Measurements from ENCODE around the gene AKAP8L. TPM values are rescaled to one million over a fixed set of nuclear protein-coding genes. Genes with fewer than 3 reads are reported as not detected.
"Not testable (repeated sequence)": the region's sequence is repeated elsewhere in the genome, so short reads cannot be mapped to it uniquely, and the experiment has no call there.

Gene AKAP8L
- polyA plus RNA-seq, 4 donors = 40.4 to 134 (median 80.9) TPM

DNA sequence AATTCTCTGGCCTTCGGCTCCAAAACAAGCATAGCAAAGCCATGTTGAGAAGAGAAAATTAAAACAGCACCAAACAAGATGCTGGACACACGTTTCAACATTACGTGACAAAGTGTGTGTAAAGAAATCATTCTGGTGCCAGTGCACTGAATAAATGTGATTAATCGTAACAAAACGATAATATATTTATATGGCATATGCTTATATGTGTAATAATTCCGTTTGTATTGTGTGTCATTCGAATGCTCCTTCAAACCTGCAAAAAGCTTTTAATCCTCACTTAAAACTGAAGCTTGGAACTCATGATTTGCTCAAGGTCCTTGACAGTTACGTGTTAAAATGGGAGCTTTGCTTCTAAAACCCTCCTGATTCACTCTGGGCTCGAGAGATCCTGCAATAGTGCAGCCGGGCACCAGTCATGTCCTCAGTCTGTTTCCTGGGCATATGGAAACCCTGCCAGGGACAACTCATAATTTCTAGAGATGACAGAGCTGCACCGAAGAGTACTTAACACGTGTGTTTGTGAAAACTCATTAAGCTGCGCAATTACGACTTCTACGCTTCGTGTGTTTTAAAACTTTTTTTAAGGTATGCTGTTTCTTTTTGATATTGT lies 731 bp upstream of the AKAP8L start:
- peaks cover 0 to 8% of the 10 kb centered on the region in 2 donors for H3K9me3 ChIP-seq (ENCODE audit: control insufficient read depth in 2 of 2, insufficient read depth in 1 of 2, low read depth in 1 of 2, low read length in 1 of 2)
- H3K4me3 ChIP-seq (ENCODE audit: low read depth in 1 of 3, low read length in 3 of 3) = peak overlapping the region in 2 of 3 donors; percentile 36 to 43
- H3K4me1 ChIP-seq (ENCODE audit: control insufficient read depth in 3 of 3, insufficient read depth in 2 of 3, low read depth in 1 of 3, low read length in 2 of 3) = peaks cover 1 to 15% (median 7%) of the 10 kb centered on the region in 3 donors
- H3K27ac ChIP-seq (ENCODE audit: low read depth in 1 of 3, low read length in 2 of 3) = no peak overlapping the region
- FAIRE-seq (no peak), DNase-seq (no peak)
- peaks cover 9 to 48% (median 11%) of the 10 kb centered on the region in 3 donors for H3K36me3 ChIP-seq (ENCODE audit: control insufficient read depth in 3 of 3, insufficient read depth in 2 of 3, low read depth in 1 of 3, low read length in 3 of 3)
- no peaks in the 10 kb centered on the region for H3K27me3 ChIP-seq (ENCODE audit: control insufficient read depth in 3 of 3, insufficient read depth in 3 of 3, low read length in 3 of 3)
- WGBS, 3 donors = 29 to 36% (median 30%) methylated on average over 16 of the region's 16 CpGs

- DNase-seq = no peak
- Histone ChIP-seq H3K4me3 (ENCODE audit: low read depth in 1 of 3, low read length in 3 of 3) (peak overlapping the region; percentile 86 to 99 (median 92)), H3K36me3 (ENCODE audit: control insufficient read depth in 3 of 3, insufficient read depth in 2 of 3, low read depth in 1 of 3, low read length in 3 of 3) (peaks cover under 1 to 36% (median 2%) of the 10 kb centered on the region in 3 donors), H3K4me1 (ENCODE audit: control insufficient read depth in 3 of 3, insufficient read depth in 2 of 3, low read depth in 1 of 3, low read length in 2 of 3) (peaks cover 1 to 15% (median 10%) of the 10 kb centered on the region in 3 donors), H3K27me3 (ENCODE audit: control insufficient read depth in 3 of 3, insufficient read depth in 3 of 3, low read length in 3 of 3) (no peaks in the 10 kb centered on the region), H3K9me3 (ENCODE audit: control insufficient read depth in 2 of 2, insufficient read depth in 1 of 2, low read depth in 1 of 2, low read length in 1 of 2) (peaks cover 0 to 3% of the 10 kb centered on the region in 2 donors), H3K27ac (ENCODE audit: low read depth in 1 of 3, low read length in 2 of 3) (peak overlapping the region; percentile 57 to 84 (median 83))
- WGBS, 3 donors = 0 to 1% (median 0%) methylated on average over 16 of the region's 16 CpGs
- FAIRE-seq = no peak
These were observed 583 bp downstream of the AKAP8L start for GRCh38 chr19:15418231-15418578.

DNA sequence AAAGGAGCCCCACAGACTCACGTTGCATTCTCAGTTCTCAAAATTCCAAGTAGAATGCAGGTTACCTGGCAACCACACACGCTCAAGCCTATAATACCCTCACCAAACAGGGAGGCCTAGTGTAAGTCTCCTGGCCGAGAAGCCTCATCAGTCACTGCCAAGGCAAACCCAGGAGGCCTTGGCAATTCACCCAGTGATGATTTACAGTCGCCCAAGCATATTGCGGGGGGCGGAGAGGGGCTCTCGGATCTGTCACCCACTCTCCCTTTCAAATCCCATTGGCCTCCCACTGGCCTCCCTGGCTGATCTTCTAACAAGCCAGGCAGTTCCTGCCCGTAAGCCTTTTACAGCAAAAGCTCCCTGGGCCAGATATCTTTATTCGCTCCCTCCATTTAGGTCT lies 1.1 kb downstream of the AKAP8L start:
- 9 to 15% (median 9%) methylated on average over 9 of the region's 9 CpGs for WGBS, 3 donors
- DNase-seq (peak; percentile 5 to 34), FAIRE-seq (no peak)
- Histone ChIP-seq H3K4me3 (ENCODE audit: low read depth in 1 of 3, low read length in 3 of 3) (peak overlapping the region; percentile 86 to 99 (median 92)), H3K27me3 (ENCODE audit: control insufficient read depth in 3 of 3, insufficient read depth in 3 of 3, low read length in 3 of 3) (no peaks in the 10 kb centered on the region), H3K27ac (ENCODE audit: low read depth in 1 of 3, low read length in 2 of 3) (peak overlapping the region in 1 of 3 donors; percentile 84), H3K9me3 (ENCODE audit: control insufficient read depth in 2 of 2, insufficient read depth in 1 of 2, low read depth in 1 of 2, low read length in 1 of 2) (no peaks in the 10 kb centered on the region), H3K36me3 (ENCODE audit: control insufficient read depth in 3 of 3, insufficient read depth in 2 of 3, low read depth in 1 of 3, low read length in 3 of 3) (peaks cover 0 to 31% (median 2%) of the 10 kb centered on the region in 3 donors), H3K4me1 (ENCODE audit: control insufficient read depth in 3 of 3, insufficient read depth in 2 of 3, low read depth in 1 of 3, low read length in 2 of 3) (peaks cover 1 to 15% (median 10%) of the 10 kb centered on the region in 3 donors)

DNA sequence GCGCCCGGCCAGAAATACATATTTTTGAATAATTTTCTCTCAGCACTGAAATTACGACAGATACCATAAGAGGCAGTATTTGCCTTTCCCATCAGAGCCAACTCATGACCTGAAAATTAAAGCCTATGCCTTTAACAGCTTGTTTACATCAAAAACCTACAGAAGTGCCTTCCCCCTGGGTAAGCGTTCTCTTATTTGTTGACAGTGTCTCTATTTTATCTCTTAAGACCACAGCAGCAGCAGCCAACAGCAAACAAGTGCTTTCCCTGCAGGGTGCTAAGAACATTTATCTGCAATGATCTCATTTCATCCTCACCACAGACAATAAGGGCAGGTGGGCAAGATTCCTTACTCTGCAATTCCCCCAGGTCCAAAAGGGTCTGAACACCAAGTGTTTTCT lies 6.0 kb downstream of the AKAP8L start:
- H3K27ac ChIP-seq (ENCODE audit: low read depth in 1 of 3, low read length in 2 of 3) = no peak overlapping the region
- no peaks in the 10 kb centered on the region for H3K9me3 ChIP-seq (ENCODE audit: control insufficient read depth in 2 of 2, insufficient read depth in 1 of 2, low read depth in 1 of 2, low read length in 1 of 2)
- peaks cover 1 to 14% (median 10%) of the 10 kb centered on the region in 3 donors for H3K4me1 ChIP-seq (ENCODE audit: control insufficient read depth in 3 of 3, insufficient read depth in 2 of 3, low read depth in 1 of 3, low read length in 2 of 3)
- DNase-seq (no peak), FAIRE-seq (no peak)
- peaks cover 6 to 38% (median 11%) of the 10 kb centered on the region in 3 donors for H3K36me3 ChIP-seq (ENCODE audit: control insufficient read depth in 3 of 3, insufficient read depth in 2 of 3, low read depth in 1 of 3, low read length in 3 of 3)
- H3K4me3 ChIP-seq (ENCODE audit: low read depth in 1 of 3, low read length in 3 of 3) = no peak overlapping the region
- no peaks in the 10 kb centered on the region for H3K27me3 ChIP-seq (ENCODE audit: control insufficient read depth in 3 of 3, insufficient read depth in 3 of 3, low read length in 3 of 3)
- WGBS, 3 donors = 76 to 93% (median 86%) methylated on average over 4 of the region's 4 CpGs

DNA sequence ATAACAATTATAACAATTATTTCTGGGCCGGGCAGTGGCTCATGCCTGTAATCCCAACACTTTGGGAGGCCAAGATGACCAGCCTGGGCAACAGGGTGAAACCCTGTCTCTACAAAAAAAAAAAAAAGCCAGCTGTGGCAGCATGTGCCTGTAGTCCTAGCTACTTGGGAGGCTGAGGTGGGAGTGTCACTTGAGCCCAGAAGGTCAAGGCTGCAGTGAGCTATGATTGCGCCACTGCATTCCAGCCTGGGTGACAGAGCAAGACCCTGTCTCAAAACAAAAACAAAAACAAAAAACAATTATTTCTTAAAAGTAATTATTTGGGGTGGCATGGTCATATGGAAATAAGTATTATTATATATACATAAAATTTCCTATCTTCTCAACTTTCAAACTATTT lies 7.4 kb downstream of the AKAP8L start:
- FAIRE-seq; DNase-seq; H3K27me3 ChIP-seq (ENCODE audit: control insufficient read depth in 3 of 3, insufficient read depth in 3 of 3, low read length in 3 of 3); H3K27ac ChIP-seq (ENCODE audit: low read depth in 1 of 3, low read length in 2 of 3); H3K4me1 ChIP-seq (ENCODE audit: control insufficient read depth in 3 of 3, insufficient read depth in 2 of 3, low read depth in 1 of 3, low read length in 2 of 3); H3K9me3 ChIP-seq (ENCODE audit: control insufficient read depth in 2 of 2, insufficient read depth in 1 of 2, low read depth in 1 of 2, low read length in 1 of 2); H3K4me3 ChIP-seq (ENCODE audit: low read depth in 1 of 3, low read length in 3 of 3): not testable (repeated sequence)
- WGBS, 3 donors = 84 to 97% (median 96%) methylated on average over 2 of the region's 2 CpGs
- peaks cover 5 to 40% (median 11%) of the 10 kb centered on the region in 3 donors for H3K36me3 ChIP-seq (ENCODE audit: control insufficient read depth in 3 of 3, insufficient read depth in 2 of 3, low read depth in 1 of 3, low read length in 3 of 3)

GRCh38 chr19:15404780-15405211 lies 14.0 kb downstream of the AKAP8L start:
- whole genome bisulfite sequencing, 3 donors = 41 to 56% (median 51%) methylated on average over 3 of the region's 3 CpGs
- DNase-seq (no peak), FAIRE-seq (no peak)
- no peak overlapping the region for H3K27ac ChIP-seq (ENCODE audit: low read depth in 1 of 3, low read length in 2 of 3)
- peaks cover 9 to 67% (median 17%) of the 10 kb centered on the region in 3 donors for H3K36me3 ChIP-seq (ENCODE audit: control insufficient read depth in 3 of 3, insufficient read depth in 2 of 3, low read depth in 1 of 3, low read length in 3 of 3)
- H3K9me3 ChIP-seq (ENCODE audit: control insufficient read depth in 2 of 2, insufficient read depth in 1 of 2, low read depth in 1 of 2, low read length in 1 of 2) = no peaks in the 10 kb centered on the region
- H3K4me1 ChIP-seq (ENCODE audit: control insufficient read depth in 3 of 3, insufficient read depth in 2 of 3, low read depth in 1 of 3, low read length in 2 of 3) = peaks cover 2 to 3% (median 3%) of the 10 kb centered on the region in 3 donors
- no peaks in the 10 kb centered on the region for H3K27me3 ChIP-seq (ENCODE audit: control insufficient read depth in 3 of 3, insufficient read depth in 3 of 3, low read length in 3 of 3)
- no peak overlapping the region for H3K4me3 ChIP-seq (ENCODE audit: low read depth in 1 of 3, low read length in 3 of 3)

GRCh38 chr19:15404097-15404779 lies 14.6 kb downstream of the AKAP8L start:
- DNase-seq (peak in 1 of 2 donors; percentile 4), FAIRE-seq (no peak)
- peaks cover 2 to 3% (median 3%) of the 10 kb centered on the region in 3 donors for H3K4me1 ChIP-seq (ENCODE audit: control insufficient read depth in 3 of 3, insufficient read depth in 2 of 3, low read depth in 1 of 3, low read length in 2 of 3)
- no peaks in the 10 kb centered on the region for H3K9me3 ChIP-seq (ENCODE audit: control insufficient read depth in 2 of 2, insufficient read depth in 1 of 2, low read depth in 1 of 2, low read length in 1 of 2)
- no peaks in the 10 kb centered on the region for H3K27me3 ChIP-seq (ENCODE audit: control insufficient read depth in 3 of 3, insufficient read depth in 3 of 3, low read length in 3 of 3)
- H3K36me3 ChIP-seq (ENCODE audit: control insufficient read depth in 3 of 3, insufficient read depth in 2 of 3, low read depth in 1 of 3, low read length in 3 of 3) = peaks cover 9 to 69% (median 12%) of the 10 kb centered on the region in 3 donors
- H3K27ac ChIP-seq (ENCODE audit: low read depth in 1 of 3, low read length in 2 of 3) = no peak overlapping the region
- WGBS, 3 donors = 80 to 81% (median 81%) methylated on average over 7 of the region's 7 CpGs
- H3K4me3 ChIP-seq (ENCODE audit: low read depth in 1 of 3, low read length in 3 of 3) = no peak overlapping the region

DNA sequence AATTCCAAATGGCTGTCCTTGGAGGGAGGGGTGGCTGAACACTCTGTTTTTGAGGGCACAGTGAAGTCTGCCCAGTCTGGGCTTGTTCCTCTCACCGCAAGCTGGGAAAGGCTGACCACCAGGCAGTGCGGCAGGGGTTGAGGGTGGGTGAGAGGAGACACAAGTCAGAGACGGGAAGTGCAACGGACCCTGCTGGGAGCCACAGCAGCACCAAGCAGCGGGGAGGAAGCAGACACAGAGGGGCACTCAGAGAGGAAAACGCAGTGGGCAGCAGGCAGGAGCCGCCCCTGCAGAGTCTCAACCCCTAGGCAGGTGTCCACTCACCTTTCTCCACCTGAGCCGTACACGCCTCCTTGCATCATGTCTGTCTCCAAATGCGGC lies 15.6 kb downstream of the AKAP8L start:
- no peak overlapping the region for H3K4me3 ChIP-seq (ENCODE audit: low read depth in 1 of 3, low read length in 3 of 3)
- H3K27ac ChIP-seq (ENCODE audit: low read depth in 1 of 3, low read length in 2 of 3) = no peak overlapping the region
- H3K27me3 ChIP-seq (ENCODE audit: control insufficient read depth in 3 of 3, insufficient read depth in 3 of 3, low read length in 3 of 3) = no peaks in the 10 kb centered on the region
- H3K9me3 ChIP-seq (ENCODE audit: control insufficient read depth in 2 of 2, insufficient read depth in 1 of 2, low read depth in 1 of 2, low read length in 1 of 2) = no peaks in the 10 kb centered on the region
- FAIRE-seq (no peak), DNase-seq (no peak)
- peaks cover 15 to 74% (median 20%) of the 10 kb centered on the region in 3 donors for H3K36me3 ChIP-seq (ENCODE audit: control insufficient read depth in 3 of 3, insufficient read depth in 2 of 3, low read depth in 1 of 3, low read length in 3 of 3)
- H3K4me1 ChIP-seq (ENCODE audit: control insufficient read depth in 3 of 3, insufficient read depth in 2 of 3, low read depth in 1 of 3, low read length in 2 of 3) = peaks cover 2 to 3% (median 3%) of the 10 kb centered on the region in 3 donors
- WGBS, 3 donors = 93 to 96% (median 94%) methylated on average over 10 of the region's 10 CpGs
